D721Med (cell line): Measurements from ENCODE around the gene KCNK1.

Experiments
- DNase-seq: peaks from one replicate; pipeline ENCODE4 v3.0.0; 2011; ENCODE audit warnings: low spot score; ENCODE audit not compliant: insufficient read length
- FAIRE-seq: peaks from 2 replicates; lab custom pipeline; 2011; peaks lifted over from hg19 to GRCh38; lab: Jason Lieb, UNC
- TF ChIP-seq, protein P1 (sequence below): IDR thresholded peaks from 2 replicates; pipeline ENCODE4 v1.5.1; 2012; ENCODE audit warnings: mild to moderate bottlenecking, control low read depth; ENCODE audit not compliant: insufficient read depth; ENCODE audit errors: missing control alignments

The KCNK1 gene

DNA sequence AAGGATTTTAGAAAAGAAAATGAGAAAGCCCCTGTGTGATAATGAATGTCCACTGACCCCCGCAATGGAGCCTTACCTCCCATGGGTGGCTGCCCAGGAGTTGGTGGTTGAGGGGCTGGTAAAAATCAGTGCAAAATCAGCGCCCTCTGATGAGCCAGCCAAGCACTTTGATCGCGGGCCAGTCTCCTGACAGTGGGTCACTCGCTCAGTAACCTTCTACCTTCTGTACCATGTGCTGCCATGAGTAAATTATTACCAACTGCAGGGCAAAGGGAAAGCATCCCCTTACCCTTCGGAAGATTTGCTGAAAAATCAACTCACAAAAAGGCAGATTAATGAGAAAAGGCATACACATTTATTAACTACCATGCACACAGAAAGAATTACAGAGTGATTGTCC, 58.8 kb downstream of the KCNK1 start:
- TF ChIP-seq, protein P1, sequence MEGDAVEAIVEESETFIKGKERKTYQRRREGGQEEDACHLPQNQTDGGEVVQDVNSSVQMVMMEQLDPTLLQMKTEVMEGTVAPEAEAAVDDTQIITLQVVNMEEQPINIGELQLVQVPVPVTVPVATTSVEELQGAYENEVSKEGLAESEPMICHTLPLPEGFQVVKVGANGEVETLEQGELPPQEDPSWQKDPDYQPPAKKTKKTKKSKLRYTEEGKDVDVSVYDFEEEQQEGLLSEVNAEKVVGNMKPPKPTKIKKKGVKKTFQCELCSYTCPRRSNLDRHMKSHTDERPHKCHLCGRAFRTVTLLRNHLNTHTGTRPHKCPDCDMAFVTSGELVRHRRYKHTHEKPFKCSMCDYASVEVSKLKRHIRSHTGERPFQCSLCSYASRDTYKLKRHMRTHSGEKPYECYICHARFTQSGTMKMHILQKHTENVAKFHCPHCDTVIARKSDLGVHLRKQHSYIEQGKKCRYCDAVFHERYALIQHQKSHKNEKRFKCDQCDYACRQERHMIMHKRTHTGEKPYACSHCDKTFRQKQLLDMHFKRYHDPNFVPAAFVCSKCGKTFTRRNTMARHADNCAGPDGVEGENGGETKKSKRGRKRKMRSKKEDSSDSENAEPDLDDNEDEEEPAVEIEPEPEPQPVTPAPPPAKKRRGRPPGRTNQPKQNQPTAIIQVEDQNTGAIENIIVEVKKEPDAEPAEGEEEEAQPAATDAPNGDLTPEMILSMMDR, result no peak
- DNase-seq (no peak), FAIRE-seq (no peak)

DNA sequence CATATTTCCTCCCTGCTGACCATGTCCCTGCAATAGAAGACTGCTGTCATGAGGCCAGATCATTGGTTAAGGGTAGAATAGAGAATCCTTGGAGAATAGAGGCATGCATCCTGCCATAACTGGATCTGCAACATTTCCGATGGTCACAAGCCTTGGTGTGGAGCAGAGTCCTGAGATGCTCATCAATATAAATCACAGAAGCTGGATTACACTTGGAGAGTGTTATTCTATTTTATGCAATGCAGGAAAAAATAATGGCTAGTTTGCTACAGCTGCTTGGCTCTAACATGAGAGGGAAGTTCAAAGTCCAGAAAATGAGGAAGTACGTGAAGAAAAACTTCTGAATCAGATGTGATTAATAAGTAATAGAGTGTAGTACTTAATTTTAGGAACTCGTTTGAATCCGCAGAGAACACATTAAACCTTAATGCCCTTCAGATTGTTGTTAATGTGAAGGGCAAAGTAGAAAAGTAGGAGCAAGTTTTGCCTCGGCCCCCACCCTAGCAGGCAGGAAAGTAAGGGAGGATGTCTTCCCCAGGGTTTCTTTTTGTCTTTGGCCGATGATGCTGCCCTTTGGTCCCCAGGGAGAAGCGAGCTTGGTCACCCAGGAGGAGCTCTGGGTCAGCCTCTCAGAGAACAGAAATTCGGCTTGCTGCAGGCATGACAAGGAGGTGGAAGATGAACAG, 59.5 kb downstream of the KCNK1 start:
- TF ChIP-seq, protein P1, result no peak
- FAIRE-seq (no peak), DNase-seq (no peak)

DNA sequence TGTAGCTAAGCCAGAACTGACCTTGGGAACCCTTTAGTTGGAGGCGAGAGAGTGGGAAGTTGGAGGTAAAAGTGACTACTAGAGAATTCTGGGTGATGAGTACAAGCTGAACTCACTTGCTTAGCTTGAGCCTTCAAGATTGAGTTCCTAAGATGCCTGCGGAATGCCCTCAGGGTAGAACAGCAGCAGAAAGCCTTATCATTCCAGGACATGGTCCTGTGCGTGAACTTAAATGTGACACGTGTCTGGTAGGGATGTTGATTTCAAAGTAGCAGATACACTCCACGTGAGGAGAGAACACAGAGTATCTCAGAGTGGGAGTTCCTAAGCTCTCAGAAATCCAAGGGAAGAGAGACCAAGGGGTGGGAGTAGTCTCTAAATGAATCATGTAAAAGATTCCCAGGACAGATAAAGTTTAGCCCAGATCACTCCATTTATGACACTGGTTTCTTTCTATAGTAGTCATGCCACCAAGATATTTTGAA, 60.1 kb downstream of the KCNK1 start:
- TF ChIP-seq, protein P1, result no peak
- no peak for DNase-seq

DNA sequence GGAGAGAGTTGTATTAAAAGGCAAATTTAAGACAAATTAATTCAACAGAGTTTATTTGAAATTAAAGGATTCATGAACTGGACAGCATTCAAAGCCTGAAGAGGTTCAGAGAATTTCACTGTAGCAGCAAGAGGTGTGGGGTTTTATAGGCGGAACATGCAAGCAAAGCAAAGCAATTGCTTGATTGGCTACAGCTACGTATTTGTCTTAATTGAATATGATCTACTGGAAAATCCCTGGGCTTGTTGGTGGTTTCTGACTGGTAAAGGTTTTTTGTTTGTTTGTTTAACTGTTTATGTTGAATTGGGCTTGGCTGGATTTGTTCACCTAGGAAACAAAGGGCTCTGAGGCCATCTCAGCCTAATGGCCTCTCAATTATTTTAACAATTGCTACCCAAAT, 61.5 kb downstream of the KCNK1 start:
- TF ChIP-seq, protein P1, result no peak
- FAIRE-seq (peak; percentile 29), DNase-seq (no peak)

More for the DNA sequence above, 60.1 kb downstream of the KCNK1 start:
- FAIRE-seq, result no peak

DNA sequence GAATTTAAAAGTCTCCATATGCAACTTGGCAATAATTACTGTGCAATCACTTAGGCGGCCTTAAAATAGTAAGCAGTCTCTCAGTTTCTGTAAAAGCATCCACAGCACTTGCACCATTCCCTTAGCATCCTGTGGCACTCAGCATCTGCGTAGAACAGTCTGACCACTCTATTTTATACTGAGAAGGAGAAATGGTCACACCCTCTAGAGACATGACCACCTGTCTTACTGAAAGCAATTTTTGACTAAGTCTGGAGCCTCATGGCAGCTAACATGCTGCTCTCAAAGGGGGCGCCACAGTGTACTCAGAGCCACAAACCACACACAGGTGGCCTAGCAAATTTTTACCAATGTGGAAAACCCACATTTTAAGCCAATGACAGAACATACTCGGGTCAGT, 62.0 kb downstream of the KCNK1 start:
- peak; percentile 88 for FAIRE-seq
- TF ChIP-seq, protein P1, result no peak
- no peak for DNase-seq

DNA sequence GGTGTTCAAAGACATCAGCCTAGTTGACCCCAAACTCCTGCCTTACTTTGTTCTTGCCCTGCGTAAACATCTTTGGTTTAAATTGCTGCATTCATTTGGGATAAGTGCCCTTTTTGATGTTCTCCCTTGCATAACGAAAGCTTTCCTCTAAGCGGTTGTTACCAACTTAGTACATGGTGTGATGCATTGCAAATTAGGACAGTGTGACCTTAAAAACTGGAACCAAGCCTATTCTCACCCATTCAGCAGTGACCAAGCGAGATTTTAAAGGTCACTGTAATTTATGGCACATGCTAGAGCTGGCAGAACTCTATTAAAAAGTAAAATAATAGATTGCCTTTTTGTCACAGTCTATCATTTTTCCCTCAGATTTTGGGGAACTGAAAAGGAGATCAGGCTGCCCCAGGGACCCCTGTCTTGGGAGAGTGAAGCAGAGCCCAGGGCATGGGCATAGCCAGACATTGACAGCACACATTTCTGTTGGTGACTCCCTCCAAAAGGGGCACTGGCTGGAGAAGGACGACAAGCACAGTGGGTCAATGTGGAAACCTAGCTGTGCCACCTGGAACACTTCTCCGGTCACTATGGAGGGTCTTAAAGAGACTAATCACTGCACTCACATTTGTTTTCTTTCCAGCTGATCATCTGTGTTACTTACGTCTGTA, 63.9 kb downstream of the KCNK1 start:
- no peak for FAIRE-seq
- TF ChIP-seq, protein P1, result no peak

DNA sequence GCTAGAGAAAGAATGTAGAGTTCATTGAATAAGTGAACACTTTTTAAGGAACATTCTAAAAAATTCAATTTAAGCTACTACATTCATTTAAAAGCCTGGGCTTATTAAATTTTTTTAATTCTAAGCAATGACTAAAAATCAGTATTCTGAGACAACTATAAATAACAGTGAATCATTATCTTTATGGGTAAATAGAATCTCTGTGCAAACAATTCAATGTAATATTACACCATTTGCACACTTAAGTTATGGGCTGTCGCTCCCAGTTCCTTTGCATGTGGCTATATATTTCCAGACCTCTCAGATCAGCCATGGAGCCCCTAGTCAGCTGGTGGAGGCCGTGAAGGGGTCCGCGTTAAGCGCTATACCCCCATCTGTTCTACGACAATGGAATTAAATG, 65.1 kb downstream of the KCNK1 start:
- FAIRE-seq (no peak), DNase-seq (no peak)
- TF ChIP-seq, protein P1, result no peak

More for the DNA sequence above, 63.9 kb downstream of the KCNK1 start:
- no peak for DNase-seq
